ENCODE results near the gene GAS2.
"Not testable (repeated sequence)": the region's sequence is repeated elsewhere in the genome, so short reads cannot be mapped to it uniquely, and the experiment has no call there.

The GAS2 gene

DNA sequence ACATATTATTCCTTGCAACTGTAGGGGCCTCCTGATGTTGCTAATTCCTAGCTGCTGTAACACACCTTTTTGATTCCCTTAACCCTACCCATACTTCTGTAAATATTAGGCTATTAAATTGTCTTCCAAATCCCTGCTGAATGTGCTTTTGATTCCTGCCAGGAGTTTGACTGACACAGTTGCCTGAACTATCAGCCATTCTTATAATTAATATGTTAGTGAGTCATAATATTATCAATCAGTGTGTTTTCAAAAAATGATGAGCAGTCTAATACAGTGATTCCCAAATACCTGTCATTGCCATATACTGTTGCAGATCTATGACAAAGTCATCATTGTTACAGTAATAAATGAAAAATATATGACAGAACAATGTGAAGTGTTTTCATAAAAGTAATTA lies 24.9 kb upstream of the GAS2 start:
- Histone ChIP-seq H3K4me1 (ENCODE audit: insufficient read depth, low read length) (peaks cover 14% of the 10 kb centered on the region), H3K4me3 (ENCODE audit: low read length) (no peak overlapping the region), H3K27me3 (ENCODE audit: insufficient read depth, low read length) (peaks cover 30% of the 10 kb centered on the region), H3K36me3 (ENCODE audit: insufficient read depth, low read length) (no peaks in the 10 kb centered on the region), H3K9me3 (ENCODE audit: insufficient read depth, low read depth, low read length) (no peaks in the 10 kb centered on the region), H3K27ac (ENCODE audit: low read depth, low read length) (no peak overlapping the region), H3K9ac (ENCODE audit: low read depth, low read length) (no peak overlapping the region)

DNA sequence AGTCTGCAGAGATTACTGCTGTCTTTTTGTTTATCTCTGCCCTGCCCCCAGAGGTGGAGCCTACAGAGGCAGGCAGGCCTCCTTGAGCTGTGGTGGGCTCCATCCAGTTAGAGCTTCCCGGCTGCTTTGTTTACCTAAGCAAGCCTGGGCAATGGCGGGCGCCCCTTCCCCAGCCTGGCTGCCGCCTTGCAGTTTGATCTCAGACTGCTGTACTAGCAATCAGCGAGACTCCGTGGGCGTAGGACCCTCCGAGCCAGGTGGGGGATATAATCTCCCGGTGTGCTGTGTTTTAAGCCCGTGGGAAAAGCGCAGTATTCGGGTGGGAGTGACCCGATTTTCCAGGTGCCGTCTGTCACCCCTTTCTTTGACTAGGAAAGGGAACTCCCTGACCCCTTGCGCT lies 14.1 kb upstream of the GAS2 start:
- H3K4me1 ChIP-seq (ENCODE audit: insufficient read depth, low read length), result peaks cover 16% of the 10 kb centered on the region; the same call in 1 of the 2 replicates
- not testable (repeated sequence) for H3K4me3 ChIP-seq (ENCODE audit: low read length); H3K27me3 ChIP-seq (ENCODE audit: insufficient read depth, low read length); H3K9me3 ChIP-seq (ENCODE audit: insufficient read depth, low read depth, low read length); H3K36me3 ChIP-seq (ENCODE audit: insufficient read depth, low read length); H3K27ac ChIP-seq (ENCODE audit: low read depth, low read length); H3K9ac ChIP-seq (ENCODE audit: low read depth, low read length)
- 75% methylated on average over 15 of the region's 15 CpGs for WGBS

GRCh38 chr11:22656130-22656529 lies 10.3 kb upstream of the GAS2 start:
- Histone ChIP-seq H3K27me3 (ENCODE audit: insufficient read depth, low read length) (no peaks in the 10 kb centered on the region), H3K9me3 (ENCODE audit: insufficient read depth, low read depth, low read length) (no peaks in the 10 kb centered on the region), H3K27ac (ENCODE audit: low read depth, low read length) (no peak overlapping the region), H3K9ac (ENCODE audit: low read depth, low read length) (no peak overlapping the region), H3K36me3 (ENCODE audit: insufficient read depth, low read length) (no peaks in the 10 kb centered on the region), H3K4me1 (ENCODE audit: insufficient read depth, low read length) (peaks cover 21% of the 10 kb centered on the region; the same call in 1 of the 2 replicates), H3K4me3 (ENCODE audit: low read length) (no peak overlapping the region)

- Histone ChIP-seq H3K36me3 (ENCODE audit: insufficient read depth, low read length) (no peaks in the 10 kb centered on the region), H3K9me3 (ENCODE audit: insufficient read depth, low read depth, low read length) (no peaks in the 10 kb centered on the region), H3K27ac (ENCODE audit: low read depth, low read length) (no peak overlapping the region), H3K4me3 (ENCODE audit: low read length) (no peak overlapping the region), H3K9ac (ENCODE audit: low read depth, low read length) (no peak overlapping the region), H3K4me1 (ENCODE audit: insufficient read depth, low read length) (peaks cover 21% of the 10 kb centered on the region; the same call in 1 of the 2 replicates), H3K27me3 (ENCODE audit: insufficient read depth, low read length) (no peaks in the 10 kb centered on the region)
- no CpG with 5 or more reads among the region's 1 CpG for WGBS
These were observed 9.2 kb upstream of the GAS2 start for GRCh38 chr11:22657101-22657694.

DNA sequence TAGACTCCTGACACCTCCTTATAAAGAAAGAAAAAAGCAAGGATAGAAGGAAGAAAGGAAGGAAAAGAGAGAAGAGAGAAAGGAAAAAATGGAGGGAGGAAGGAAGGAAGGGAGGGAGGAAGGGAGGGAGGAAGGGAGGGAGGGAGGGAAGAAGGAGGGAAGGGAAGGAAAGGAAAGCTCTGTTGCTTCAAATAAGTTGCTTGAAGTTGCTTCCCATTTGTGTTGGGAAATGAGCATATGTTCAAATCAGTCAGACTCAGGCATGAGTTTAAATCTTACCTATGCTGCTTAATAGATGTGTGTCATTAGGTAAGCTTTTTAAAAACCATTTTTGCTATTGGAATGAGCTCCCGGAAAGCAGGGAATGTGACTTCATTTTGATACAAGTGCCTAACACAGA lies 6.6 kb upstream of the GAS2 start:
- no peaks in the 10 kb centered on the region for H3K36me3 ChIP-seq (ENCODE audit: insufficient read depth, low read length)
- H3K4me3 ChIP-seq (ENCODE audit: low read length), result no peak overlapping the region
- H3K9me3 ChIP-seq (ENCODE audit: insufficient read depth, low read depth, low read length), result no peaks in the 10 kb centered on the region
- H3K4me1 ChIP-seq (ENCODE audit: insufficient read depth, low read length), result peaks cover 21% of the 10 kb centered on the region; the same call in 1 of the 2 replicates
- no peak overlapping the region for H3K27ac ChIP-seq (ENCODE audit: low read depth, low read length)
- no peak overlapping the region for H3K9ac ChIP-seq (ENCODE audit: low read depth, low read length)
- H3K27me3 ChIP-seq (ENCODE audit: insufficient read depth, low read length), result 0 out of 2 replicates have a peak, but pooled peaks cover under 1% of the 10 kb centered on the region
- 87% methylated on average over 1 of the region's 1 CpG for WGBS

DNA sequence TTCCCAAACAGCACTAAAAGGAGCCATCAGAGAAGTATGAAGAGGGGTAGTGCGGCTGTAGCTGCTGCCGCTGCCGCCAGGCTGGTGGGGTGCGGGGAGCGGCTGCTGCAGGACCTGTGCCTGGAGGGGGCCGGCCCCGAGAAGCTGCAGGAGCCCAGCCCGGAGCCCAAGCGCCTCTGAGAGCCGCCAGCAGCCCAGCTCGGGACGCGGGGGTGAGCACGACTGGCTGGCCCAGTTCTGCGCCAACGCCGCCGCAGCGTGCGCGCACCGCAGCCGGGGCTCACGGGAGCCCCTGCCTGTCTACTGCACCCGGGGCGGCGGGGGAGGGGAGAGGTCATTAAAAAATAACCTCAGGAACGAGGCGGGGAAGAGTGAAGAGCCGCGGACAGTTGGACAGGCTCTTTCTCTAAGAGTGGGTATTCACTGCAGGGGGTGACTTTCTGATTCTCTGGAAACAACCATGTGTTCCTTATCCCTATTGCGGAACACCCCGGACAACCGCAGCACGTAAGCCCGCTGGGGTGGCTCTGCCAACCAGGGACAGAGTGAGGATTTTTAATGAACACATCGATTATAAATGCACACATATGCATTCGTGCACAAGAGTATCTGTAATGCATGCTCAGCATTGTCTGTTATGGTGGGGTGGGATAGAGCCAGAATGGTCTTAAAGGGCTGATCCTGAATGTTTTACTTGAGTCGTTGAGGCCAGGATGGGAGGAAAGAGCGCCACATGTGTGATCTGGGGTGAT lies 453 bp downstream of the GAS2 start:
- H3K36me3 ChIP-seq (ENCODE audit: insufficient read depth, low read length), result no peaks in the 10 kb centered on the region
- peak overlapping the region; percentile 72 for H3K9ac ChIP-seq (ENCODE audit: low read depth, low read length)
- WGBS, result 7% methylated on average over 40 of the region's 40 CpGs
- H3K4me1 ChIP-seq (ENCODE audit: insufficient read depth, low read length), result peaks cover 14% of the 10 kb centered on the region
- H3K27ac ChIP-seq (ENCODE audit: low read depth, low read length), result no peak overlapping the region
- no peaks in the 10 kb centered on the region for H3K9me3 ChIP-seq (ENCODE audit: insufficient read depth, low read depth, low read length)
- H3K4me3 ChIP-seq (ENCODE audit: low read length), result peak overlapping the region; percentile 65
- H3K27me3 ChIP-seq (ENCODE audit: insufficient read depth, low read length), result peaks cover 39% of the 10 kb centered on the region

DNA sequence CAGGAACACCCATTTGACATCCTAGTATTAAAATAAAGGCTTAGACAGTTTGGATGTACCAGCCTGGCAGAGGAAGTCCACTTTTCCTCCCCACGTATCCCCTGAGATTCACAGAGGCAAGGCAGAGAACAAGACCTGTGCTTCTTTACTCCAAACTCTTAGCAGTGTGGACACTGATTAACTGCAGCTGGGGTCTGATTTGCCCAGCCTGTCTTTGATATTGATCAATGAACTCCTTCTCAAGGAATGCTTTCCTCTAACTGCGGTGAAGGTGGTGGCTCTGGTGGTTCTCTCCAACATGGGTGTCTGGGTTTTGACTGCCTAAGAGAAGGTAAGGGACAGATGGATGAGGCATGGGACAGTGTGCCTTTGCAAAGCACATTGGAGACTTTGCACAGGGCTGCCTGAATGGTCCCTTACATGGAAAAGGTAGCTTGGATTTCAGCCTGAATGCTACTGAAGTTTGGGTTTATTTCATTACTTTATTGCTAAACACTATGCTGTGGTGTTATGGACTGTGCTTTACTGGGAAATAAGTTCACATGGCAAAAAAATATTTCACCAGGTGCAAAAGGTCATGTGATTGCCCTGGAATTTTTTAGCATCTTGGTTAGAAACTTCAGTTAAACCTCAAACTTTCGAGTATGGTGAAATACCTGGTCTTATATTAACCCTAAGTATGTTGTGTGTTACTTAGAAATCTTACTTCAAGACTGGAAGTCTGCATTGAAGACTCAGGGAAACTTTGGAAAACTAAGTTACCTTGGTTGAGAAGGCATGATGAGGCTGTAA lies 1.8 kb downstream of the GAS2 start:
- Histone ChIP-seq H3K27ac (ENCODE audit: low read depth, low read length) (no peak overlapping the region), H3K27me3 (ENCODE audit: insufficient read depth, low read length) (peaks cover 39% of the 10 kb centered on the region), H3K9me3 (ENCODE audit: insufficient read depth, low read depth, low read length) (no peaks in the 10 kb centered on the region), H3K9ac (ENCODE audit: low read depth, low read length) (no peak overlapping the region), H3K36me3 (ENCODE audit: insufficient read depth, low read length) (no peaks in the 10 kb centered on the region), H3K4me3 (ENCODE audit: low read length) (no peak overlapping the region), H3K4me1 (ENCODE audit: insufficient read depth, low read length) (peaks cover 14% of the 10 kb centered on the region)
- WGBS, result 85% methylated on average over 3 of the region's 3 CpGs

- no peak overlapping the region for H3K4me3 ChIP-seq (ENCODE audit: low read length)
- H3K4me1 ChIP-seq (ENCODE audit: insufficient read depth, low read length), result peaks cover 14% of the 10 kb centered on the region
- H3K27me3 ChIP-seq (ENCODE audit: insufficient read depth, low read length), result peaks cover 39% of the 10 kb centered on the region
- H3K9me3 ChIP-seq (ENCODE audit: insufficient read depth, low read depth, low read length), result no peaks in the 10 kb centered on the region
- no peak overlapping the region for H3K27ac ChIP-seq (ENCODE audit: low read depth, low read length)
- WGBS, result no CpG with 5 or more reads among the region's 2 CpGs
- H3K36me3 ChIP-seq (ENCODE audit: insufficient read depth, low read length), result no peaks in the 10 kb centered on the region
- no peak overlapping the region for H3K9ac ChIP-seq (ENCODE audit: low read depth, low read length)
These were observed 3.0 kb downstream of the GAS2 start for GRCh38 chr11:22669368-22669767.

DNA sequence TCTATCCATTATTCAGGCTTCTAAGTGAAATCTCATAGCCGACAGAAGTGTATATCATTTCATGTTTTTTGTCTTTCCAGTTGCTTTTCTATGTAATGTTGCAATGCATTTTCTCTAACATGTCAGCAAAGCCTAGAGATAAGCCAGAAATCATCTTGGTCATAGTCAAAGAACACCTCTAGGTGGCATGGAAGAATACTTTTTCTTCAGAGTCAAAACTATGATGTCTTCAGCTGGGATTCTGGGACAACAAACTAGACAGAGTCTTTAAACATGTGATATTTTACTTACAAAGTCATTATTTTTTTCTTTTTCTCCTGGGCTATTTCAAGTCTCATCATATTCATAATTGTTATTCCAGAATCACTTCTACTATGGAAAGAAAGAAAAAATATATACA lies 4.4 kb downstream of the GAS2 start:
- Histone ChIP-seq H3K27me3 (ENCODE audit: insufficient read depth, low read length) (peaks cover 29% of the 10 kb centered on the region), H3K36me3 (ENCODE audit: insufficient read depth, low read length) (no peaks in the 10 kb centered on the region), H3K27ac (ENCODE audit: low read depth, low read length) (no peak overlapping the region), H3K9ac (ENCODE audit: low read depth, low read length) (no peak overlapping the region), H3K4me1 (ENCODE audit: insufficient read depth, low read length) (peaks cover 13% of the 10 kb centered on the region), H3K9me3 (ENCODE audit: insufficient read depth, low read depth, low read length) (no peaks in the 10 kb centered on the region), H3K4me3 (ENCODE audit: low read length) (no peak overlapping the region)
- WGBS, result 80% methylated on average over 1 of the region's 1 CpG

GRCh38 chr11:22671751-22672150 lies 5.3 kb downstream of the GAS2 start:
- Histone ChIP-seq H3K4me3 (ENCODE audit: low read length) (no peak overlapping the region), H3K27ac (ENCODE audit: low read depth, low read length) (no peak overlapping the region), H3K9me3 (ENCODE audit: insufficient read depth, low read depth, low read length) (no peaks in the 10 kb centered on the region), H3K36me3 (ENCODE audit: insufficient read depth, low read length) (no peaks in the 10 kb centered on the region), H3K27me3 (ENCODE audit: insufficient read depth, low read length) (peaks cover 19% of the 10 kb centered on the region), H3K4me1 (ENCODE audit: insufficient read depth, low read length) (peaks cover 10% of the 10 kb centered on the region), H3K9ac (ENCODE audit: low read depth, low read length) (no peak overlapping the region)
- 91% methylated on average over 2 of the region's 2 CpGs for WGBS

All from HUES64 (cell line).